HG02588 (cell line): ENCODE results near the gene PRM3.

ENCODE experiments used
- ATAC-seq: cut with Tn5 transposase; IDR thresholded peaks from one replicate; pipeline ENCODE4 v1.9.1; 2021; ENCODE audit warnings: mild to moderate bottlenecking, moderate library complexity; ENCODE audit not compliant: unreplicated experiment

PRM3 gene

DNA sequence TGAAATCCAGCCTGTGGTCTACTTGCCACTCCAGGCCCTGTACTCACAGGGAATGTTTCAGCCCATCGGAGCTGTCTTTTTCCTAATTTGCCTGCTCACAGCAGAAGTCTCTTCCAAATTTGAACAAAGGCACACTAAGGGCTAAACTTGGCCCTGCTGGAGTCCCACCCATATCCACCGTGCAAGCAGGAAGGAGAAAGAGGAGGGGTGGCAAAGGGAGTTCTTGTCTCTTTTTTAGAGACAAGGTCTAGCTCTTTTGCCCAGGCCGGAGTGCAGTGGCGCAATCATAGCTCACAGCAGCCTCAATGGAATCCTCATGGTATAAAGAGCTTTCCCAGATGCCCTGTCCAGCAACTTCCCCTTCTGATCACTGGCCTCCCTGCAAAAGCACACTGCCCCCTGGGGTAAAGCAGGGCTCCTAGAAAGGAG, 10.4 kb upstream of the PRM3 start:
- ATAC-seq, result no peak

DNA sequence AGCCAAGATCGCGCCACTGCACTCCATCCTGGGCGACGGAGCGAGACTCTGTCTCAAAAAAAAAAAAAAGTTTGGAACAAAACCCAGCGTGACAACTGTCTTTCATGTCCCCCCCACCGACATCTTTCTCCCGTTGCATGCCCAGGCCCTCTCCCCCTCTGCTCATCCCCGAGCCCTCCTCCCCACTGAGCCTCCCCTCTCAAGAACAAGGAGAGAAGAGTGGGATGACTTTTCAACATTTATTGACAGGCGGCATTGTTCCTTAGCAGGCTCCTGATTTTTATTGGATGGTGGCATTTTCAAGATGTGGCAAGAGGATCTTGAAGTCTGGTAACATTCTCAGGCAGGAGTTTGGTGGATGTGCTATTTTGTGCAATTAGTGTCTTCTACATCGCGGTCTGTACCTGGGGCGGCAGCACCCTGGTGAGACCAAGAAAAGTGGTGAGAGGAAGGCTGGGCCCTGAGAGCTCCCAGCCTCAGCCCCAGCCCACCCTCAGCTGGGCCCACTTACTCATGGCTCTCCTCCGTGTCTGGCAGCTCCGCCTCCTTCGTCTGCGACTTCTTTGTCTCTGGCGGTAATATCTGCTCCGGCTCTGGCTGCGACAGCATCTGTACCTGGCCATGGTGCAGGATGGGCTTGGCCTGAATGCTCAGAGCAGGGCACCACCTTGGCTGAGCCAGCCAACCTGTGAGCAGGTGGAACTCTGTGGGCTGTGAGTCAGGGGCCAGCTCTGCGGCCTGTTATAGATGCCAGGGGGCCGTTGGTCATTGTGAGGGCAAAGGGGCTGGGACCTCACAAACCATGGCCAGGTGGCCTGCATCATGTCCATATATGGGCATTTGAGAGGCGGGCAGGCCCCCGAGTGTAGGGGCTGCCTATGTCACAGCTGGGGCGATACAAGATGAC, 7.4 kb upstream of the PRM3 start, which contains the start of gene PRM1:
Gene PRM1 (minus strand): TSS at position 715 of the 907 bp plus-strand sequence. CDS start 92 bp downstream, at position 623.
- ATAC-seq, result no peak

DNA sequence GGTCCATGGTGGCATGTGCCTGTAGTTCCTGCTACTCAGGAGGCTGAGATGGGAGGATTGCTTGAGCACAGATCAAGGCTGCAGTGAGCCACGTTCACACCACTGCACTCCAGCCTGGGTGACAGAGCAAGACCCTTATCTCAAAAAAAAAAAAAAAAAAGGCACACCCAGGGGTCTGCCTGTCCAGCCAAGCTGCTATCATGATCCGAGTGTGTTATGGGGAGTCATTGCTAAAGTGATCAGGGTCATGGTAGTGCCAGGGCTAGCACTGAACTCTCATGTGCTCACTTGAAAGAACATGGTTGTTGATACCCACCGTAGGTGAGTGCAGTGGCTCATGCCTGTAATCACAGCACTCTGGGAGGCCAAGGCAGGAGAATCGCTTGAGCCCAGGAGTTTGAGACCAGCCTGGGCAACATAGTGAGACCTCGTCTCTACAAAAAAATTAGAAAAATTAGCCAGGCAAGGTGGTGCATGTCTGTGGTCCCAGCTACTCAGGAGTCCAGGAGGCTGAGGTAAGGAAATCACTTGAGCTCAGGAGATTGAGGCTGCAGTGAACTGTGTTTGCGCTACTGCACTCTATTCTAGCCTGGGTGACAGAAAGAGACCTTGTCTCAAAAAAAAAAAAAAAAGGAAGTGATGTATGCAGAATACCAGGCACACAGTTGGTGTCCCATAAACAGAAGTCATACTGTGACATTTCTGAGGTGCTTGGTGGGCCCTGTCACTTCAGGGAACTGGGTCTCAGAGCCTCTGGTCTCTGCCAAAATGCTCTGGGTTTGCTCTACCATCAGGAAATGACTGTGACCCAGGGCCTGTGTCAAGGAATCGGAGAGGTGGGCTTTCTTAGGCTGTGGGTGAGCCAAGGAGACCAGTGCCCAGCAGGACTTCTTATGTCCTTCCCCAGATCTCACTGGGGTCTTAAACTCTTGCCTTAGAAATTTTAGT, 5.5 kb upstream of the PRM3 start:
- no peak for ATAC-seq

DNA sequence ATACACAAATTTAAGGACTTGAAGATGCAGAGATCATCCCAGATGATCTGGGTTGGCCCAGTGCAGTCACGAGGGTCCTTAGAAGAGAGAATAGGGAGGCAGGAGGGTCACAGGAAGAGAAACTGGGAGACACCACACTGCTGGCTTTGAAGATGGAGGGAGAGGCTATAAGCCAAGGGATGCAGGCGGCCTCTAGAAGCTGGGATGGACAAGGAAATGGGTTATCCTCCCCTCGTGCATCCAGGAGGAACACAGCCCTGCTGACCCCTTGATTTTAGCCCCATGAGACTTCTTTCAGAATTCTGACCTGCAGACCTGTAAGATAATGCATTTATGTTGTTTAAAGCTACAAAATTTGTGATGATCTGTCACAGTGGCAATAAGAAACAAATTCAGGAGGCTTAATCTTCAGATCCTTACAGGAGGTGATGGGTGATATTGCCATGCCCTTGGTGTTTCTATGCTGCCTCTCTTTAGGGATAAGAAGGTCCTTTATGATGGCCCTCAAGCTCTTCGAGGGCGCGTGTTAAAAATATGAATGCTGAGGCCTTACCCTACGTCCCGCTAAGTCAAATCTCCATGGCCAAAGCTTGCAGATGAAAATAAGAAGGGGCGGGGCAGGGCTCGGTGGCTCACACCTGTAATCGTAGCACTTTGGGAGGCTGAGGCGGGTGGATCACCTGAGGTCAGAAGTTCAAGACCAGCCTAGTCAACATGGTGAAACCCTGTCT, 4.3 kb upstream of the PRM3 start:
- no peak for ATAC-seq

DNA sequence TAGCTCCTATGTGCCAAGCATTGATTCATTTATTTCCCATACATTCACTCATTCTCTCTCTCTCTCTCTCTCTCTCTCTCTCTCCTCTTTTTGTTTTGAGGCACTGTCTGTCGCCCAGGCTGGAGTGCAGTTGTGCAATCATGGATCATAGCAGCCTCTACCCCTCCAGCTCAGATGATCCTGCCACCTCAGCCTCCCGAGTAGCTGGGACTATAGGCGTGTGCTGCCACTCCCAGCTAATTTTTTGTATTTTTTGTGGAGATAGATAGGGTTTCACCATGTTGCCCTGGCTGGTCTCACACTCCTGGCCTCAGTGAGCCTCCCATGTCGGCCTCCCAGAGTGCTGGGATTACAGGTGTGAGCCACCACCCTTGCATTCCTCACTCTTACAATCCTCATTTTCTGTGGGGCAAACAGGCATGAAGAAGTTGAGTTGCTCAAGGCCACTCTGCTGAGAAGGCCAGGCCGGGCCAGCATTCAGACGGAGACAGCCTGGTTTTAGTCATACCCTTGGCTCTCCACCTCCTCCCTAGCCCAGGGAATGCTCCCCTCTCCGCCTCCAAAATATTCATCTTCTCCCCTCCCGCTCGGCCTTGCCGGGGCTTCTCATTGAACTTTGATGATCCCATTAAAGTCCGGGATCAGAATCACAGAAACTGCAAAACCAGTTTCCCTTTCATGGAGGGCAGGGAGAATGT, 3.6 kb upstream of the PRM3 start:
- no peak for ATAC-seq

DNA sequence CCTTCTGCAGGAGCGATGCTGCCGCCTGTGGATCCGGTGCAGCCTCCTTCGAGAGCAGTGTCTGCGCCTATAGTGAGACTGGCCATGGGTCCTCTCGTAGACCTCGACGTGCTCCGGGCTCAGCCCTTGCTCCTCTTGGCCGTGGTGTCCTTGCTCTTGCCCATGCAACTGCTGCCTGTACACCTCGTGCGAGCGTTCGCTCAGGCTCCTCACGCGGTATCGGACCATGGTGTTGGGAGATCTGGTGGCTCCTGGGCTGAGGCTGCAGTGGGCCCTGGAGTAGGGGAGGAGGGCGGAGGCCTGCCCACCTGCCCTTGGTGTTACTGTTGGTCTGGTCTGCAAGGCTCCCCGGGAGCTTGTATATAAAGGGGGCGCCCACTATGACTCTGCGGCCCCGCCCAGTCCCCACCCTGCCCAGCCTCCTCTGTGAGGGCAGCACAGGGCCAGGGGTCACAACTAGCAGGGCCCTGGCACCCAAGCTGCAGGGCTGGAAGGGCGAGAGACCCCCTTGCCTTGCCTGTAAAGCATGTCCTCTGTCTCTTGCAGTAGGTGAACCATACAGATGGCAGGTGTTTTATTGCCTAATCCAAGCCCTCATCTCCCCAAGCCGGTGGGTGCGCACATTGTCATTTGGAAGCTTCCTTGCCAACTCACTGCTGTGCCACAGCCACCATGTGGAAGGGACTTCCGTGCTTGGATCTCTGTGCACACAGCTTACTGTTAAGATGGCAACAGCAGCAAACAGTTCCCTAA, 2.9 kb upstream of the PRM3 start, which contains the start of gene PRM2:
Gene PRM2 (minus strand): TSS at position 338 of the 753 bp plus-strand sequence. CDS start 110 bp downstream, at position 228.
- no peak for ATAC-seq

DNA sequence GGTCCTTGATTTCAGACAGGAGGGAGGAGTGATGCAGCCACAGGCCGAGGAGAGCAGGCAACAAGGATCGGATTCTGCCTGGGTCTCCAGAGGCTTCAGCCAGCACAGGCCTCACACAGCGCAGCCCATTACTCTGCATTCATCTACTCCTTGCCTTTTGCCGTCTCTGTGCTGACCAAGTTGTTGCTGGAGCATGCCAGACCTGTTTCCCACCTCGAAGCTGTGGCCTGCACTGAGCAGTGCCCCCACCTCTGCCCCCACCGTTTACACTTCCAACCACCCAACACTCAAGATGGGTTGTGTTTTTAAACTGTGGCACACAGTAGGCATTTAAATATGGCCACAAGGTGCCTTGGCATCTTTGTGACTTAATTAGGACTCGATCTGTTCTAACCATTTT, 1.5 kb upstream of the PRM3 start:
- ATAC-seq, result no peak

DNA sequence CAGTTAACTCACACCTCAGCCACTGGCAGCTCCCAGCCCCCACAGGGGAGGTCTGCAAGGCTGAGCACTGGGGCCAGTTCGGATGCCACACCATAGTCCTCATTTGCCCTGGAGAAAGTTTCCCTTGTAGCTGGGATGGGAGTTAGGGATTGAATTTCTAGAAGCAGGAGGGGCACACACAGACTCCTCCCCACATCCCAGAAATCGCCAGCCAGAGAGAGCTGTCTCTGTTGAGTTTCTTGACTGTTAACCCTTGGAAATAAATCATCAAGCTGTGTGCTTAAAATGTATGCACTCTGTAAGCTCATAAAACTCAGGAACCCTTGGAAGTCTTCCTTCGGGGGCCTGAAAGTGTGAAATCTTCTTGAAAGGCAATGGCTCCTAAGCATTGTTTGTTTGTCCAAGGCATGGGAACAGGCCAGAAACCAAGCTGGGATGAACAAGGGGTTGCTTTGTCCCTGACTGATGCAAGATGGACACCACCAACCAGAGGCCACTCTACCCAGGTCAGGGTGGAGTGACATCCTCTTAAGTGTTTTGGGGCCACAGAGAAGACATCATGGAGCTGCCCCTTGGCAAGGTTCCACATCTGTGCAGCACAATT, 394 bp upstream of the PRM3 start:
- ATAC-seq, result no peak

DNA sequence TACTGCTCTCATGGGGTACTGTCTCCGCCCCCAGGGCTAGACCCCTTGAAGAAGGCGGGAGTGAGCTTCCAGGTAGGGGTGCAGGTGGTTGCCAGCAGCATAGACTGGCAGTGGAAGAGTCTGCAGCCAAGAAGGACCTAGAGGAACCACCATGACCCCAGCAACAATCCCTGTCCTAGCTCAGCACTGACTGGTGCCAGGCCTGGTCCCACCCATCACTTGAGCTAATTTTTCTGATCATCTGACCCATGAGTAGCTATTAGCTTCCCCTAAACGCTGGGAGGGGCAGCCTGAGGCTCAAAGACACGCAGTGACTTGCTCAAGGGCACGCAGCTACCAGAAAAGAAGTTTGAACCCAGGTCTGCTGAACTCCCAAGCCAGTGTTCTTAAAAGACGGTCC, 945 bp downstream of the PRM3 start:
- no peak for ATAC-seq

DNA sequence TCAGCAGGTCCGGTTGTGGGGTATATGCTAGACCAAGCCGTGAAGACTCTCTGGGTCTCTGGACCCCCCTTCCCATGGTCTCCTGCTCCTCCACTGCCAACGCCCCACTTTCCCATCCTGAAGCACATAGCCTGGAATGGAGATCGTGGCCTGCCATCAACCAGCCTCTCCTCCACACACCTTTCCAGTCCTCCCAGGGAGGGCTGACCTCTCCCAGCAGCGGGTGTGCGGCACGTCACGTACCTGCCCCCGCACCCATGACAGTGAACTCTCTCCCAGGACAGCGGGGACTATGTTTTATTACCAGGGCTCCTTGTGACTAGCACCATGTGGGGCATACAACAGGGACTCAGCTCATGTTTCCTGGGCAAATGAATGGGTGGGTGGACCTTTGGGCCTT, 1.8 kb downstream of the PRM3 start:
- ATAC-seq, result no peak

DNA sequence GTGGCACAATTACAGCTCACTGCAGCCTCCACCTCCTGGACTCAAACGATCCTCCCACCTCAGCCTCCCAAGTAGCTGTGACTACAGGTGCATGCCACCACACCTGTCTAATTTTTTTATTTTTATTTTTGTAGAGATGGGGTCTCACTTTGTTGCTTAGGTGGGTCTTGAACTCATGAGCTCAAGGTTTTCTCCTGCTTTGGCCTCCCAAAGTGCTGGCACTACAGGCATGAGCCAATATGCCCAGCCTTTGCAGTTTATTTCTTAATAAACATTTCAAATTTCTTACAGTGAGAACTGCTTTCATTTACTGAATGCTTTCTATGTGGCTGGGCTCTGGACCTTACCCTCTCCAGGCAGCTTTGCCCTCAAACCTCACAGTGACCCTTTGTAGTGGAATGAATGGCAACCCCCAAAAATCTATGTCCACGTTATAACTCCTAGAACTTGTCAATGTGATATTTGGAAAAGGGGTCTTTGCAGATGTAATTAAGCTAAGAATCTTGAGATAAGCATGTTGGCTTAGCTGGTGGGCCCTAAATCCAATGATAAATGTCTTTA, 2.7 kb downstream of the PRM3 start:
- no peak for ATAC-seq

DNA sequence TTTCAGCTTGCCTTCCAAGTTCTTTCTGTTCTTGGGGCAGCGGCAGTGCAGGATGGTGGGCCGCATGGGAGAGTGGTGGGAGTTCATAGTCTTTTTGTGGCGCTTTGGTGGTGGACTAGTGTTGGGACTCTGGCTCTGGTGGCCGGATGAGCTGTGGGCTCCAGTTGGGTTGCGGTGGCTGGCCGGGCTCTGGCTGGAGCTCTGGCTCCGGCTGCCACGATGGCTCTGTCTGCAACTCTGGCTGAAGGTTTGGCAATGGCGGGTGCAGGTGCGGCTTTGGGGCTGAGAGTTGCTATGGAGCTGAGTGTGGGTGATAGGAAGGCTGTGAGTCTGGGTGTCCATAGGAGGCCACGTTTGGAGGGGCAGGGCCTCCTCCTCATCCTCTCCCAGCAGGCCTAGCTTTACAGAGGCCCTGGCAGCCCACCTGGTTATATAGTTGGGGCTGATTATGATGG, 4.5 kb downstream of the PRM3 start, which contains the start of gene TNP2:
Gene TNP2 (minus strand): TSS at position 405 of the 455 bp plus-strand sequence. CDS start 63 bp downstream, at position 342.
- no peak for ATAC-seq

DNA sequence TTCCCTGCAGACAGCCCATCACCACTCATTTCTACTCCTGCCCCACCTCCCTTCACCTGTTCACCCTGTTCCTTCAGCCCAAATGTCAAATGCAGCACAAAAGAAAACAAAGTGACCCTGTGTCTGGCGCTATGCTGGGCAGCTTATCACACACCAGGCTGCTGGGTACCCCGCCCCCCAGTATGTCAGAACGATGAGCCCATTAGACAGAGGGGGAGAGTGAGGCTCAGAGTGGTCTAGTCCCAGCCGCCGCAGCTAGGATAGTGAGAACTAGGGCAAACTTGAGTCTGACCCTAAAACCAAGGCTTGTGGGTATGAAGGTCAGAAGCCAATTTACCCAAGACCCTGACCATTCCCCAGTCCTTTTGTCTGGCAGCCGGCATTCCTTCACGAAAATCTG, 8.3 kb downstream of the PRM3 start:
- ATAC-seq, result no peak

DNA sequence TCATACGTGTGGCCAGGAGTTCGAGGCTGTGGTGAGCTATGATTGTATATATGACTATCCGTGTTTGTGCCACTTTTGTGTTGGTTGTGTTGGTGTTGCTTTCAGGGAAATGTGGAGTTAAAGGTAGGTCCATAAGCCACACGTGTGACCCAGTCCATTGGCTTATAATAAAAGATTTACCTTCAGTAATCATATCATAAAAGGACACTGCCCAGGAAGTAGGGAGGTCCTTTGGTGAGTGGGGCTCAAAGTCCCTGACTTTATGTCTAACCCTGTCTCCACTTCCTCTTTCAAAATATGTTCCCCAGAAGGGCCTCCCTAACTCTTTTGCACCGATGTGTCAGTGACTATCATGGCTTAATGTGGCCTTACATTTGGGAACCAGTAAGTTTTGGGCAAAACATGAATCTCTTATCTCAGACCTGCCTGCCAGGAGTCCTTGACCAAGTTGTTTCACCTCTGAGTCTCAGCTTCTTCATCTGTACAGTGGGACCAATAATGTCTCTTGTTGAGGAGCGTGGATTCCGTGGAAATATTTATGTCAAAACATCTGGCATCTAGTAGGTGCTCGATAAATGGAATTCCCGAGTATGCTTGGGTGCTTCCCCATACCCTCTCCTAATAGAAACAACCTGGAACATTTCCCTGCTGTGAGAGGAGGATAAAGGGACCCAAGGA, 9.1 kb downstream of the PRM3 start:
- no peak for ATAC-seq

DNA sequence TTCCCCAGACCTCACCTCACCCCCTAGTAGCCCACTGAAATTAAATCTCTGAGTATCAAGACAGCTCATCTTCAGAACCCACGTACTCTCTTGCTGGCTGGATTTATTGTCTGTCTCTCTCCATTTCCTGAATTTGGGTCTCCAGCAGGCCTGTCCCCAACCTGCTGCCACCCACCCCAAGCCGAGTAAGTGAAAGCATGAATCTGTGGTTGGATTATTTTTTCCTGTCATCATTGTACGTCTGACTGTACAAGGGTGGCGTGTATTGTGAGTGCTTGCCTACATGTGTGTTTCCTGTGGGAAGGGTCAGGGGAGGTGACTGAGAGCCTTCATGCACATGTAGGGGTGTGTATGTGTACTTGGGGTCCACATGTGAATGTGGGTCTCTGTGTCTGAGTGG, 9.7 kb downstream of the PRM3 start:
- ATAC-seq, result no peak

DNA sequence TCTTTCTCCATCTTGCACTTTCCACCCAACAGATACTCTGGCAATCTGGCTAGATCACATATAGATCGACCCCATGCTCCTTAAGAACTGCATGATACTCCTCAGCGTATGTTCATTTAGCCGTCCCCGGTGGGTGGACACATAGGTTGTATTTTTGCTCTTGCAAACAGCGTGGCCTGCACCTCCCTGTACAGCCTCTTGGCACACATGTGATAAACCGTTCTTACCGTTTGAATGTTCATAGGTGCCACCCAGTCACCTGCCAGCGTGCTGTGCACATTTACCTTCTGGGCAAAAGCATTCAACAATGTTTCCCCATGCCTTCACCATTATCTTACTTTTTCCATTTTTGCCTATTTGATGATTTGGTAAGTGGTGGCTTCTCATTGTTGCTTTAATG, 10.5 kb downstream of the PRM3 start:
- no peak for ATAC-seq

DNA sequence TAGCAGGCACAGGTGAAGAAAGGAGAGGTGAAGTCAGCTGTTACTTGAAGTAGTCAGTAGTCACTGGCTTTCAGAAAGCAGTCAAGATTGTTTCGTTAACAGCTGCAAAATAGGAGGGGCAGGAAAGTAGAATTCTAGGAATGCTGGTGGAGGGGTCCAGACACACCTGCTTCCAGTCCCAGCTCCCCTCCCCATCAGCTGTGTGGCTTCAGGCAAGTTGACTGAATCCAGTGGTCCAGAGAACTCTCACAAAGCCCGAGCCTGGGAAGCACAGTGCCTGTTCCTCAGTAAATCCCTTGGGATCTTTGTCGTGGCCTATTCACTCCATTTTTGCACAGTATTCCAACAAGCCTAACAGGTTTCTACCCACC, 12.8 kb downstream of the PRM3 start:
- no peak for ATAC-seq
